ENCODE data around the gene KLHL17.

Gene KLHL17

GRCh38 chr1:997713-997992 is 37.3 kb downstream of the KLHL17 start:
- no peak overlapping the region for H3K4me3 ChIP-seq (replicated peaks; ENCODE audit: low read depth, low read length)
- no peak for DNase-seq (ENCODE audit: extremely low read depth, low read depth)
- TF ChIP-seq CTCF (IDR thresholded peaks at IDR 0.05; ENCODE audit: low read depth, low read length, missing control alignments) = no peak

- no peak for TF ChIP-seq CTCF (IDR thresholded peaks at IDR 0.05; ENCODE audit: low read depth, low read length, missing control alignments)
- H3K4me3 ChIP-seq (replicated peaks; ENCODE audit: low read depth, low read length) = no peak overlapping the region
- no peak for DNase-seq (ENCODE audit: extremely low read depth, low read depth)
These were observed 37.8 kb downstream of the KLHL17 start for GRCh38 chr1:997993-998744.

- TF ChIP-seq CTCF (IDR thresholded peaks at IDR 0.05; ENCODE audit: low read depth, low read length, missing control alignments) = no peak
- no peak overlapping the region for H3K4me3 ChIP-seq (replicated peaks; ENCODE audit: low read depth, low read length)
- DNase-seq (ENCODE audit: extremely low read depth, low read depth) = no peak
These were observed 38.3 kb downstream of the KLHL17 start for GRCh38 chr1:998745-998994.

- TF ChIP-seq CTCF (IDR thresholded peaks at IDR 0.05; ENCODE audit: low read depth, low read length, missing control alignments) = no peak
- H3K4me3 ChIP-seq (replicated peaks; ENCODE audit: low read depth, low read length) = peak overlapping the region; percentile 24
- DNase-seq (ENCODE audit: extremely low read depth, low read depth) = no peak
These were observed 38.8 kb downstream of the KLHL17 start for GRCh38 chr1:998995-999724.

GRCh38 chr1:999725-1000356 is 39.5 kb downstream of the KLHL17 start, which contains the start of gene HES4:
HES4 (minus strand) TSS chr1:1000097; CDS start chr1:999973, 124 bp downstream.
- TF ChIP-seq CTCF (IDR thresholded peaks at IDR 0.05; ENCODE audit: low read depth, low read length, missing control alignments) = no peak
- H3K4me3 ChIP-seq (replicated peaks; ENCODE audit: low read depth, low read length) = peak within 1 kb of the TSS; percentile 54
- no peak for DNase-seq (ENCODE audit: extremely low read depth, low read depth)

- no peak for DNase-seq (ENCODE audit: extremely low read depth, low read depth)
- peak overlapping the region; percentile 54 for H3K4me3 ChIP-seq (replicated peaks; ENCODE audit: low read depth, low read length)
- TF ChIP-seq CTCF (IDR thresholded peaks at IDR 0.05; ENCODE audit: low read depth, low read length, missing control alignments) = no peak
These were observed 40.1 kb downstream of the KLHL17 start for GRCh38 chr1:1000357-1001056.
